ENCODE results near the gene LRPAP1.
"Not testable (repeated sequence)": the region's sequence is repeated elsewhere in the genome, so short reads cannot be mapped to it uniquely, and the experiment has no call there.

LRPAP1 gene, protein sequence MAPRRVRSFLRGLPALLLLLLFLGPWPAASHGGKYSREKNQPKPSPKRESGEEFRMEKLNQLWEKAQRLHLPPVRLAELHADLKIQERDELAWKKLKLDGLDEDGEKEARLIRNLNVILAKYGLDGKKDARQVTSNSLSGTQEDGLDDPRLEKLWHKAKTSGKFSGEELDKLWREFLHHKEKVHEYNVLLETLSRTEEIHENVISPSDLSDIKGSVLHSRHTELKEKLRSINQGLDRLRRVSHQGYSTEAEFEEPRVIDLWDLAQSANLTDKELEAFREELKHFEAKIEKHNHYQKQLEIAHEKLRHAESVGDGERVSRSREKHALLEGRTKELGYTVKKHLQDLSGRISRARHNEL

DNA sequence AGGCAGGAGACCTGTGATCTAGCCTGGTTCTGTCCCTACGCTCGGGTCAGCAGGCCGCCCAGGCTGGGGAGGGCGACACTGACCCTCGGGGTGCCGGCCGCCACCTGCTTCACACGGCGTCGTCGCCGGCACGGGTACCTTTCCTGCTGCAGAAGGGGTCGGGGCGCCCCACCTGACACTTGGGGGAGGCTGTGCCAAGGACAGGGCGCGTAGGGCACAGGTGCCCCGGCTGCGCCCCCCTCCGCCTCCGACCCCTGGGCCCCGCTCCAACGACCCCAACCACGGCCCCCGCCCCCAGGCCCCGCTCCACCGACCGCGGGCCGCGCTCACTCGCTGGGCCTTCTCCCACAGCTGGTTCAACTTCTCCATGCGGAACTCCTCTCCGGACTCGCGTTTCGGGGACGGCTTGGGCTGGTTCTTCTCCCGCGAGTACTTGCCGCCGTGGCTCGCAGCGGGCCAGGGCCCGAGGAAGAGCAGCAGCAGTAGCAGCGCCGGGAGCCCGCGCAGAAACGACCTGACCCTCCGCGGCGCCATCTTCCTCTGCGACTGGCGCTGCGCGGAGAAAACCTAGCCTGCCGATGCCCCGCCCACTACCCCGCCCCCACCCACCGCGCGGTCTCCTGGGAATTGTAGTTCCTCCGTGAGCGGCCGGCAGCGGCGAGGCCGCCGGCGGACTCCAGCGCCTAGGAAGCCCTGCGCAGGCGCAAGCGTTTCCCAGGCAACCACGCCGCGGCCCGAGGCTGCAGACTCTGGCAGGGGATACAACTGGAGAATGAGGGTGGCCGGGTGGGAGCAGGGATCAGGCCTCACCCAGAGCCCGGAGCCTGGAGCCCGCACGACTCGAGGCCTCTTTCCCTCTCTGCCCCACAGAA is at the start of gene LRPAP1:
LRPAP1 (minus strand) TSS at position 544 of the 872 bp plus-strand sequence; CDS start at position 534, 10 bp downstream.
- DNase-seq: peak; percentile 90

GRCh38 chr4:3581334-3582090 is 49.3 kb upstream of the LRPAP1 start:
- not testable (repeated sequence) for DNase-seq

GRCh38 chr4:3580859-3581258 is 48.6 kb upstream of the LRPAP1 start:
- peak; percentile 31 for DNase-seq

DNA sequence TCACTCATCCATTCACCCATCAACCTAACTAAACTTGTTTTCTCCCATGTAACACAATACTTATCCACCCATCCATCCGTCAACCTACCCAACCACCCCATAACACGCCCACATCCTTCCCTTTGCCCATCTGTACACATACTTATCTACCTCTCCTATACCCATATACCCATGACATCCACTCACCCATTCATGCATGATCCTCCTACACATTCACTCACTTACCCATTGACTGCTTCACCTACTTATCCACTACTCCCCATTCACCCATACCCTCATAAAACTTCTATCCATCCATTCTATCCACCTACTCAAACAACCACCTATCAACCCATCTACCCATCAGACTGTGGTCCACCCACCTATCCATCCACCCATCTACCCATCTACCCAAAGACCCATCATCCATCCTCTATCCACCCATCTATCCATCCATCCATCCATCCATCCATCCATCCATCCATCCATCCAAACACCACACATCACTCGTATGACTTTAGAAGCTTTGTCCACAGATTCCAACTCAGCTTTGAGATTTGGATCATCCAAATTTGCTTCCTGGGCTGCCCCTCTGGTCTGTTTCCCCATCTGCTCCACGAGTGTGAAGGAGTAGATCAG is 46.4 kb upstream of the LRPAP1 start:
- not testable (repeated sequence) for DNase-seq

- not testable (repeated sequence) for DNase-seq
Observed at GRCh38 chr4:3578052-3578451, 45.8 kb upstream of the LRPAP1 start.

DNA sequence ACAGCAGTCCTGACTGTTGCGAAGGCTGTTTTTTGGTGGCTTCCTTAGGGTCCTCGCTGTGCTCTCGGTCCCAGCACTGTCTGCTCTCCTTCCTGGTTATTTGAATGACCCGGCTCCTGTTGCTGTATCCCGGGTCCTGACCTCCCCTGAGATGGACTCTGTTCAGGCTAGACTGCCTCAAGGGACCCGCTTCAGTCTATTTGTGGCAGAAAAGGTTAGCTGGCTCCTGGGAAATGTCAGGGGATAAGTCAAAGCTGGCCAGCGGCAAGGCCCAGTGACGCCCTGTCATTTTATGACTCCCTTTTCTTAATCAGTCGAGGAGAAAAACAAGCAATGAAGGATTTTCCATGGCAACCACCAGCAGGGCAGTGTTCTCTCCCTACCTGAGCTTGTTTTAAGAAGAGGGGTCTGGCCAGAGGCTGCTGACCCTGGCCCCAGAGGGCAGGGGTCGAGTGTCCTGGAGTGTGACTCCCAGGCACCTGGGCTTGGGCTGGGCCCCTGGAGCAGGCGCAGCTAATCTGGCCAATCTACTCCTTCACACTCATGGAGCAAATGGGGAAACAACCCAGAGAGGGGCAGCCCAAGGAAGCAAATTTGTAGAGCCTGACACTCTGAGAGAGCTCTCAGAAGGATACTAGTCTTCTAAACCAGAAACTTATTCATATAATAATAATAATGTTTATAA is 45.1 kb upstream of the LRPAP1 start:
- not testable (repeated sequence) for DNase-seq

DNA sequence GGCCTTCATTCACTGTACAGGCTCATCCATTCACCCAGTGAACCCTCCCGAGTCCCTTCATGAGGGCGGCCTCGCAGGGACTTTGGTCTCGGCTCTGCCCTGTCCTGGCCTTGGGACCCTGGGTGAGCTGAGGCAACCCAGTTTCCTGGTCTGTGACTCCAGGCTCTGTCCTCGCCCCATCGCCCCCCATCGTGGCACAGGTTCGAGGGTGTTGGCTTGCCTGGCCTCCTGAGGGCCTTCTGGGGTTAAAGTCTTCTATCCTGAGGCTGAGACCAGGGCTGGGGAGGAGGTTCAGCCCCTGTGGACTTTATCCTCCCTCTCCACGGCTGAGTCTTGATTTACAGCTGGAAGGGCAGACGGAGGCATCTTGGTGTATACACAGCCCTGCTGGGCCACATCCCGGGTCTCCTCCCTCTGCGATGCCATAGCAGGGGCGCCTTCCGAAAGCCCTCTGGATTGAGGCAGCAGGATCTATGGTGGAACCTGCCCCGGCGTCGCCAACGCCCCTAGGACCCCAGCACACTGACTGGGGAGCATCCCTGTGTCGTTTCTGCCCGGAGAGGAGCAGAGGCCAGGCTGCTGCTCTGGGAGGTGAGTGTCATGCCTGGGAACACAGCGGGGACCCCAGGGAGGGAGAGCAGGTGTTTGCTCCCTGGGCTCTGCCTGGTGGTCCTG is 44.4 kb upstream of the LRPAP1 start:
- peak; percentile 2 for DNase-seq

- peak; percentile 6 for DNase-seq
Observed at GRCh38 chr4:3575426-3576369, 43.5 kb upstream of the LRPAP1 start.

GRCh38 chr4:3574865-3575264 is 42.6 kb upstream of the LRPAP1 start:
- DNase-seq: not testable (repeated sequence)

DNA sequence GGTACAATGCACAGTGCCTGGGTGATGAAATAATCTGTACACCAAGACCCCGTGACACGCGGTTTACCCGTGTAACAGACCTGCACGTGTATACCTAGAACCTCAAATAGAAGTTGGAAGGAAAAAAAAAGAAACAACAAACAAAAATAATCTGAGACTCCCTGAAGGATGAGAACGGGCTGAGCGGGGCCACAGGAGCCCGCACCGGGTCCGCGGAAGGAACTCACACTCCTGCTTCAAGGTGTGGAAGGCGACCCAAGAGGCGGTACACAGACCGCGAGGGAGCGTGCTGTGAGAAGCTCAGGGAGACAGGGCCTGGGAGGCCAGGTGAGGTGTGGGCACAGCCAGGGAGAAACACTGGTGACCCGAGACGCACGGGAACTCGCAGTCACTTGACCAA is 42.1 kb upstream of the LRPAP1 start:
- not testable (repeated sequence) for DNase-seq

GRCh38 chr4:3573131-3573530 is 40.9 kb upstream of the LRPAP1 start:
- no peak for DNase-seq

DNA sequence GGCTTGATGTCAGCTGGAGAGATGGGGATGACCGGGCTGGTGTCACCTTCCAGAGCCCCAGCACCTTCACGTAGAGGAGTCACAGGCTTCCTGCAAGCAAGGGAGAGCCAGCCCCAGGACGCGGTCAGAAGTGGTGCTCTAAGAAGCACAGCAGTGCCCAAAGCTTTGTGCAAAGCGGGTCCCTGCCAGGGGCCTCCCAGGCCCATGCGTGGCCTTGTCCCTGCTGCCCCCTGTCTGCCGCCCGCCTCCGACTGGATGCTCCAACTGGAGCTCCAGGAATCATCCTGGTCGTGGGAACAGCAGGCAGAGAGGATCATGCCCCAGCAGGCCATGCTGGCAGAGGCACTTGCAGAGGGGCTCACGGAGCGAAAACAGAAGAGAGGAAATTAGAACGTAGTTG is 40.1 kb upstream of the LRPAP1 start:
- no peak for DNase-seq

DNA sequence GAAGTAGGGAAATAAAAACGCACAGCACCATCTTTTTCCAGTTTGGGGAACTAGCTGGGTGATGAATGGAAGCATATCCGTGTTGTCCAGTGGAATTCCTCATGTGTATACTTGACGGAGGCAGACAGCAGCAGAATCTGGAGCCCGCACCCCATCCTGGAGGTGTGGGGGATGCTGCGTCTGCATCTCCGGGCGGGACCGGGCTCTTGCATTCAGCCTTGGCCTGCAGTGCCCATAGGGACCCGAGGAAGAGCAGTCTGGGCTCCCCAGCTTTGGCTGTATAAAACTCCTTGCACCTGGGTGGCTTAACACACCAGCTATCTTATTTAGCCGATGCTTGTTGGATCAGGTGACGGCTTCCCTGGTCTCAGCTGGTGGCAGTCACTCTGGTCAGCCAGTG is 39.7 kb upstream of the LRPAP1 start:
- no peak for DNase-seq

GRCh38 chr4:3570923-3571322 is 38.7 kb upstream of the LRPAP1 start:
- peak; percentile 22 for DNase-seq

DNA sequence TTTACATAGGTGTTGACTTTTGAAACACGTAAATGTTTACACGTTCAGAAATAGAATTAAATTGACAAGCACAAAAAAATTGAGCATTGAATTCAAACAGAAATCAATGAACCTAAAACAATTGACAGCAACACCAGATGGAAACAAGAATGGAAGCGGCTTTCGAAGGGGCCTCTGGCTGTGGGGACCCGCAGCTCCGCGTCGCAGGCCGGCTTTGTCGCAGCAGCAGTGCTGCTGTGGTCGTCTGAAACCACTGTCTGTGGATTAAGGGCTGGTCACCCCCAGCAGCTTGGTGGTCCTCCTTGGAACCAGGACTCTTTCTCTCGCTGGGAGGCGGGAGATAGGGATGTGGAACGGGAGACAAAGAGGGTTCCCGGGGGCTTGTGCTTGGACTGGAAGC is 37.4 kb upstream of the LRPAP1 start:
- DNase-seq: not testable (repeated sequence)

DNA sequence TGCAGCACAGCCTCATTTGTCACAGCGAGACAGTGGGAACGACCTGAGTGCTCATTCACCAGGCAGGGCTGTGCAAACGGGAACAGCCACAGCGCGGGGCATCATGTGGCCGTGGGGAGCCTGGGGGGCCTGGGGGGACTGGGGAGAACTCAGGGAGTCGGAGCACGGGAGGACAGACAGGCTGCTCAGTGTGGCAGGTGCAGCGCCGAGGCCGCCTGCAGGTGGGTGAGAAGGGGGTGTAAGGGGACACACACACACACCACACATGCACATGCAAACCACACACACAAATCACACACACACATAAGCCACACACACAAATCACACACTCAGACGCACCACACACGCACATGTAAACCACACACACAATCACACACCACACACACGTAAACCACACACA is 34.5 kb upstream of the LRPAP1 start:
- DNase-seq: not testable (repeated sequence)

DNA sequence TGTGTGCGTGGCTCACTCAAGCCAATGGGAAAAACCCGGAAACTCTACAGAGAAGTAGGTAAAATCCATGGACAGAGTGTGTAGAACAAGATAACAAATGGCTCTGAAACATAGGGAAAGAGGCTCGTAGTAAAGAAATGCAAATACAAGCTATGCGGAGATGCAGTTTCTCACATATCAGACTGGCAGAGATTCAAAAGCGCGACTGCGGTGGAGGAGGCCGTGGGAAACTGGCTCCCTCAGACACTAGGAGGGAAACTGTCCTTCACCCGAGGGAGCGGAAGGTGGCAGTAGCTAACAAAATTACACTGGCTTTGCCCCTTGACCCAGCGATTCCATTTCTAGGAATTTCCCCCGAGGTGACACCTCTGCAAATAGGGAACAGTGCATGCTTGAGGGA is 34.1 kb upstream of the LRPAP1 start:
- peak; percentile 2 for DNase-seq

DNA sequence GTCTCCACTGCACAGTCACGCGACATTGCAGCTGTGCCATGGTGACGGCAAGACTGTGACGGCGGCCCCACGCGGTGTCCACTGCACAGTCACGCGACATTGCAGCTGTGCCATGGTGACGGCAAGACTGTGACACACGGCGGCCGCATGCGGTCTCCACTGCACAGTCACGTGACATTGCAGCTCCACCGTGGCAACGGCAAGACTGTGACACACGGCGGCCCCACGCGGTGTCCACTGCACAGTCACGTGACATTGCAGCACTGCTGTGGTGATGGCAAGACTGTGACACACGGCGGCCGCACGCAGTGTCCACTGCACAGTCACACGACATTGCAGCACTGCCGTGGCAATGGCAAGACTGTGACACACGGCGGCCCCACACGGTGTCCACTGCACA is 32.7 kb upstream of the LRPAP1 start:
- not testable (repeated sequence) for DNase-seq

DNA sequence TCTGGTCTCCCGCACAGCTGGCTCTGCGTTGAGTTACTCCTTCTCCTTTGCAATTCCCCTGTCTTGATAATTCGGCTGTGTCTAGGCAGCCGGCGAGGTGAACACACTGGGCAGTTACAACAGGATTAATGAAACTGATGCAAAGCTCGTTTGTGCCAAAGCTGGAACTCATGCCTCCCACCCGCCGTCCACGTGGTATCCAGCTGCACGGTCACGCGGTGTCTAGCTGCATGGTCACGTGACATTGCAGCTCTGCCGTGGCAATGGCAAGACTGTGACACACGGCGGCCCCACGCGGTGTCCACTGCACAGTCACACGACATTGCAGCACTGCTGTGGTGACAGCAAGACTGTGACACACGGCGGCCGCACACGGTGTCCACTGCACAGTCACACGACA is 31.2 kb upstream of the LRPAP1 start:
- DNase-seq: no peak

GRCh38 chr4:3562127-3562526 is 29.9 kb upstream of the LRPAP1 start:
- DNase-seq: not testable (repeated sequence)

Measured in NCI-H69 (cell line).